H1 (cell line): ENCODE data around the gene ASIC2. TPM values are rescaled to one million over a fixed set of nuclear protein-coding genes. Genes with fewer than 3 reads are reported as not detected.

ENCODE experiments used
- GTF2F1 ChIP-seq: IDR thresholded peaks from 2 replicates; pipeline ENCODE4 v1.6.1; 2012; ENCODE audit warnings: low read depth, low read length, improper control_type of control experiment, borderline replicate concordance
- POU5F1 ChIP-seq: IDR thresholded peaks from 2 replicates; pipeline ENCODE4 v1.6.1; 2011; ENCODE audit warnings: low read depth, mild to moderate bottlenecking, low read length, moderate library complexity
- SP2 ChIP-seq: IDR thresholded peaks from 2 replicates; pipeline ENCODE4 v1.6.1; 2012; ENCODE audit warnings: mild to moderate bottlenecking, low read length, inconsistent platforms
- TAF1 ChIP-seq: IDR thresholded peaks from 2 replicates; pipeline ENCODE4 v1.6.1; 2011; ENCODE audit warnings: mild to moderate bottlenecking, low read depth, low read length
- ZNF274 ChIP-seq: IDR thresholded peaks from 2 replicates; pipeline ENCODE4 v1.7.0; 2012; ENCODE audit warnings: low read length, borderline replicate concordance; ENCODE audit errors: extremely low read depth
- polyA plus RNA-seq, 7 experiments: library from polyadenylated mRNA; depleted of rRNA in 3 of 7; stranded (reverse) in 5 of 7; unstranded in 2 of 7; fragments of >200 nt in 5 of 7; fragments of 200-250 nt in 2 of 7; gene quantifications; 1 replicate in 5 of 7; 2 replicates in 1 of 7; 4 replicates in 1 of 7; pipeline versions ENCODE4 v1.2.1 to v1.2.3, GENCODE V29; 2011 to 2013; ENCODE audit warnings: missing spikeins in 2 of 7, mixed read lengths in 2 of 7
- total RNA-seq: library from RNA; stranded (reverse); fragmentation: NEBNext Ultra II Directional; extraction: Animal tissue kit (Norgen Biotek cat#: 25700); gene quantifications from 2 replicates; pipeline ENCODE4 v1.2.1, GENCODE V29; 2021

ASIC2 gene
- total and polyA plus RNA-seq, 2 of the 8 experiments (the other 6 are each of a cell fraction or from before 2014, with no cell fraction given): 0.86 to 1.2 TPM

DNA sequence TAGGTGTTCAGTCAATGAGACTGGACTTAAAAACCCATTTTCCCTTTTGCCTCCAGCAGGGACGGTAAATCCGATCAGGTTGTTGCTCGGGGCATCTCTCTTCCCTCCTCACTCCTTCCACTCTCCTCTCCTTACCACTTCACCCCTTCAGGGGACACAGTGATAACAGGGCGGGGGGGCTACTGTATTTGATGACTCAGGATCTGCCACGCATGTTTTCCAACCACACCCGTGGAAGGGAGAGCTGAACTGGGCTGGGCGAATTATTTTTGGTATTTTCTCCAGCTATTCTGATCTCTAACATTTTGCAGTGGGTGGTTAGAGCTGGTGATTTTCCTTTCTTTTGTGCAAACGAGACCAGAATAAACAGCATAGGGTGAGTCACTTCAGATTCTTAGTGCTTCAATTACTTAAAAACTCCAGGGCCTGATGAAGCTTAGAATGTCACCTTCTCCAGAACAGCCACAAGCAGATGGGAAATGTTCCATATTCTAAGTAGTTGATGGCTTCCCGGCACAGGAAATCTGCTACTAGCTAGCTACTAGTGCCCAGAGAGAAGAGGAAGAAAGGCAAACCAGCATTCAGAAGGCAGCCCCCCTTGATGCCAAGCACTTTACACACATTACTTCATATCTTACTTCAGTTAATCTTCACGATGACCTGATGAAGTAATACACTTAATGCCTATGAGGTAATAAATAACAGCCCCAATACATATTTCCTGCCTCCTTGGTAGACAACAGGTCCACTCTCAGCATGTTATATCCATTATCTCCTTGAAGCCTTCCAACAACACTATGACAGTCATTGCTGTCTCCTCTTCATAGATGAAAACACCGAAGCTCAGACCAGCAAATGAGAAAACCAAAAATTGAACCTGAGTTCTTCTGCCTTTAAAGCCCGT lies 74.1 kb downstream of the ASIC2 start (continued):
- TF ChIP-seq GTF2F1 (no peak), TAF1 (no peak), POU5F1 (no peak), ZNF274 (no peak), SP2 (no peak)
